Skeletal muscle cell (primary cell): ENCODE results near the gene YPEL3.
A peak's percentile ranks its signal among the peaks of the same experiment; 100 is the strongest.

Experiments
- DNase-seq: peaks from one replicate; pipeline ENCODE4 v3.0.0-alpha.2; 2010; ENCODE audit warnings: low read depth
- H3K4me3 ChIP-seq: 2 replicates; pipeline ENCODE4 v1.5.1; 2011; ENCODE audit warnings: low read depth, mild to moderate bottlenecking, control low read depth, low read length, moderate library complexity

YPEL3 gene

DNA sequence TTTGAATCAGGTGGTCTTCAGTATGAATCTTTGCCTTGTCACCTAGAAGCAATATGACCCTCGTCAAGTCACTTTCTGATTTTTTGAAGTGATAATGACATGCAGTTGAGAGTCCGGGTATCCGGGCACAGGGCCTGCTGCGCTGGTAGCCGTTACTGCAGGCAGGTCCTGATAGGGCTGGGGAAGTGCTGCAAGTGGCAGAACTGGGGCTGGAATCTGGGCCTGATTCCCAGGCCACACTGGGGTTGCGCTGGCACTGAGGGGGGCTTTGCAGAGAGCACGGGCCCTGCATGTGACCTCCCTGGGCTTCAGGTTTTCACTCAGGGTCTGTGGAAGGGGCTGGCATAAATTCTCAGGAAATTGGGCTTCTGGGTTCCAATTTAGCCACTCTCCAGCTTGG lies 17.3 kb downstream of the YPEL3 start:
- no peak for DNase-seq
- H3K4me3 ChIP-seq: no peak overlapping the region

DNA sequence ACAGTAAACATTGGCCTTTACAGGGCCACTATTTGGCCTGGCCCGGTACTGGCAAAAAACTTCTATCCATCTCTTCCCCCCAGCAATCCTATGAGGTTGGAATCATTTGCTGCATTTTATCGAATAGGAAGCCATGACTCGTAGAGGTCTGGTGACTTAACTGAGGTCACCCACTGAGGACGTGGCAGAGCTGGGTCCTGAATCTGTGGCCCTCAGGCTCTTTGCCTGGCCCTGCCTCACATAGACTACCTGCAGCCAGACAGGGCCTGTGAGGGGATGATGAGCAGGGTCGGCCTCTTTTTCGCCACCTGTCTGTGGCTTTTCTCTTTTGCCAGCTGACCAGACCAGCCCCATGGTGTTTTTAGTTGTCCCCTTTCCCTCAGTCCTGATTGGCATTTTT lies 18.4 kb downstream of the YPEL3 start:
- H3K4me3 ChIP-seq: peak overlapping the region; percentile 94
- no peak for DNase-seq

DNA sequence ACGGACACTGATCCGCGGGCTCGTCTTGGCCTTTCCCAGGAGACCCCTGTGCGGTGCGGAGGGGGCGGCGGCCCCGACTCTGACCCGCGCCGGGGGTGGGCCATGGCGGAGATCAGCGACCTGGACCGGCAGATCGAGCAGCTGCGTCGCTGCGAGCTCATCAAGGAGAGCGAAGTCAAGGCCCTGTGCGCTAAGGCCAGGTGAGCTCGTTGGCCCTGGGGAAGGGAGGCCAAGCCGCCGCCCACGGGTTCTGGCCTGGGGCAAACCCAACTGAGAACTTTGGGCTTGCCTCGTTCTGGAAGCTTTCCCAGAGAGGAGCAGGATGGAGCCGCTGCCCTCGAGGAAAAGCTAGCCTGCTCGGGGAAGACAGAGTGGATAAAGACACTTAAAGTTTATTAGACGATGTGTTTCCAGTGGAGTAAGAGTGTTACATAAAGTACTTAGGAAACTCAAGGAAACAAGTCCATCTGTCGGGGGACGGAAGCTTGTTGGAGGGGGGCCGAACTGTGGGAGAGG lies 19.7 kb downstream of the YPEL3 start:
- no peak for DNase-seq
- peak overlapping the region; percentile 94 for H3K4me3 ChIP-seq

DNA sequence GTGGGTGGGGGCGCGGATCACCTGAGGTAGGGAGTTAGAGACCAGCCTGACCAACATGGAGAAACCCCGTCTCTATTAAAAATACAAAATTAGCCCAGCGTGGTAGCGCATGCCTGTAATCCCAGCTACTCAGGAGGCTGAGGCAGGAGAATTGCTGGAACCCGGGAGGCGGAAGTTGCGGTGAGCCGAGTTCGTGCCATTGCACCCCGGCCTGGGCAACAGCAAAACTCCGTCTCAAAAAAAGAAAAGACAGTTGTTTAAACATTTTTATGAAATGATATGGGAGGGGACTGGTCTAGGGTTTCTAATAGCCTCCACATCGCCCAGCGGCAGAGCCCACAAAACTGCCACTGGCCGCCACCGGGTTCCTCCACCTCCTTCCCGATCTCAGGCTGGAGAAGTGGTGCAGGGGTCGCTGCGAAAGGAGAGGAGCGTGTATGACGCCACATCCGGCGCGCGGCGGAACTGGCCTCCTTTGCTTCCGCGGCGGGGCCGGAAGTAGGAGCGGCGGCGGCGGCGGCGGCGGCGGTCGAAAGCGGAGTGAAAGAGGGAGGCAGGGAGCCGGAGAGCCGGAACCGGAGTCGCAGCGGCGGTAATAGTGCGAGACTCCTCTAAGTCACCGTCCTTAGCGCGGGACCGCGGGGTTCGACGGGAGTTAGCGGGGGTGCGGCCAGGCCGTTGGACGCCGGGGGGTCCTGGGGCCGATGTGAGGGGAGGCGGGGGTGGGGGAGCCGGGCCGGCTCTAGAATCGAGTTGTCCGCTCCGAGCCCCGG lies 20.3 kb downstream of the YPEL3 start, which contains the start of gene PPP4C:
TSS of gene PPP4C (plus strand) at position 492 of the 773 bp plus-strand sequence. CDS start 384 bp downstream, outside the sequence.
- peak; percentile 56 for DNase-seq
- H3K4me3 ChIP-seq: peak within 1 kb of the TSS; percentile 94

DNA sequence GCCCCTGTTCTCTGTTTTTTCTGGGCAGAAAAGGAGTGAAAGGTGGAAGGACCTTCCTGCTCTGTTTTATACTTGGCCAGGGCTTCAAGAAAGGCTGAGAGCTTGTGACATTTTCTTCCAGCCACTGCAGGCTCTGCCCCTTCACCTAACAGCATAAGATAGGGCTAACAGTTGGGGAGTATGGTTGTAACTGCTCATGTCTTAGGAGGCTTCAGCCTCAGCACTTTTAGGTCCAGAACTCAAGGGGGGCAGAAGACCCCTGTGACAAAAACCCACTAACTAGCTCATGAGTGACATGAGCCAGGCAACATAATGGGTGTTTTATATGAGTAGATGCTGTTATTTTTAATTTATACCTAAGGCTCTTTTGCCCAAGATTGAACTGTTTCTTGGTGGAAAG lies 25.5 kb downstream of the YPEL3 start:
- peak overlapping the region; percentile 17 for H3K4me3 ChIP-seq
- DNase-seq: no peak

DNA sequence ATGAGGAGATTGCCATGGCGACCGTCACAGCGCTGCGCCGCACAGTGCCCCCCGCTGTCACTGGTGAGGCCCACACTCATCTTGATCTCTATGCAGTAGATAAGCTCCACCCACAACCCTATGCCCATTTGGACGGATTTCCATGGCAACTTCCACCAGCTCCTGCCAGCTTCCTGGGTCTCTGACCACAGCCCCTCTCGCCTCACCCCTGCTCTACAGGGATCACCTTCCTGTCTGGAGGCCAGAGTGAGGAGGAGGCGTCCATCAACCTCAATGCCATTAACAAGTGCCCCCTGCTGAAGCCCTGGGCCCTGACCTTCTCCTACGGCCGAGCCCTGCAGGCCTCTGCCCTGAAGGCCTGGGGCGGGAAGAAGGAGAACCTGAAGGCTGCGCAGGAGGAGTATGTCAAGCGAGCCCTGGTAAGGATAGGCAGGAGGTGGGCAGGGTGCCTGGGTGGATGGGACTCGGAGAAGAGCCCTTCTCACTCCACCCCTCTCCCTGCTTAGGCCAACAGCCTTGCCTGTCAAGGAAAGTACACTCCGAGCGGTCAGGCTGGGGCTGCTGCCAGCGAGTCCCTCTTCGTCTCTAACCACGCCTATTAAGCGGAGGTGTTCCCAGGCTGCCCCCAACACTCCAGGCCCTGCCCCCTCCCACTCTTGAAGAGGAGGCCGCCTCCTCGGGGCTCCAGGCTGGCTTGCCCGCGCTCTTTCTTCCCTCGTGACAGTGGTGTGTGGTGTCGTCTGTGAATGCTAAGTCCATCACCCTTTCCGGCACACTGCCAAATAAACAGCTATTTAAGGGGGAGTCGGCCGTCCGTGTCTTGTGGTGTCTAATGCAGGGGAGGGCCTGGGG lies 26.2 kb downstream of the YPEL3 start:
- H3K4me3 ChIP-seq: peak overlapping the region; percentile 17
- no peak for DNase-seq

- no peak for DNase-seq
- H3K4me3 ChIP-seq: peak overlapping the region; percentile 24
Measured at GRCh38 chr16:30068750-30069610, 27.0 kb downstream of the YPEL3 start.

- DNase-seq: no peak
- peak overlapping the region; percentile 24 for H3K4me3 ChIP-seq
Measured at GRCh38 chr16:30068333-30068732, 27.7 kb downstream of the YPEL3 start.

- no peak for DNase-seq
- H3K4me3 ChIP-seq: peak overlapping the region; percentile 98
Measured at GRCh38 chr16:30067584-30067916, 28.5 kb downstream of the YPEL3 start.

GRCh38 chr16:30066761-30067583 lies 29.0 kb downstream of the YPEL3 start:
- peak overlapping the region; percentile 98 for H3K4me3 ChIP-seq
- DNase-seq: no peak

- no peak for DNase-seq
- peak overlapping the region; percentile 98 for H3K4me3 ChIP-seq
Measured at GRCh38 chr16:30065943-30066760, 29.9 kb downstream of the YPEL3 start.

GRCh38 chr16:30065102-30065942 lies 30.7 kb downstream of the YPEL3 start, which contains the start of gene ALDOA:
Gene ALDOA, plus strand, starts transcription at chr16:30065760. Its CDS starts 1,138 bp downstream, at chr16:30066898.
- peak within 1 kb of the TSS; percentile 98 for H3K4me3 ChIP-seq
- DNase-seq: peak; percentile 98

- no peak for DNase-seq
- peak overlapping the region; percentile 98 for H3K4me3 ChIP-seq
Measured at GRCh38 chr16:30064729-30065101, 31.3 kb downstream of the YPEL3 start.

GRCh38 chr16:30063893-30064728 lies 31.9 kb downstream of the YPEL3 start:
- peak overlapping the region; percentile 98 for H3K4me3 ChIP-seq
- DNase-seq: no peak

GRCh38 chr16:30063278-30063892 lies 32.6 kb downstream of the YPEL3 start:
- peak overlapping the region; percentile 98 for H3K4me3 ChIP-seq

More at GRCh38 chr16:30063278-30063892, 32.6 kb downstream of the YPEL3 start:
- no peak for DNase-seq
